Neural cell (in vitro differentiated cells): Measurements from ENCODE around the gene ARID3A. TPM values are rescaled to one million over a fixed set of nuclear protein-coding genes. Genes with fewer than 3 reads are reported as not detected.

ENCODE experiments used
- H2AFZ ChIP-seq: fragments of 200-600, 300-800 bp; sonication (generic), shearing (Covaris generic); 2 replicates; pipeline ENCODE4 v1.6.0; 2014; ENCODE audit warnings: low read depth, mild to moderate bottlenecking, antibody characterized with exemption, low read length, moderate library complexity
- H3F3A ChIP-seq: fragments of 200-600 bp; shearing (Covaris generic); 2 replicates; pipeline ENCODE4 v1.6.1; 2016; ENCODE audit warnings: mild to moderate bottlenecking, moderate library complexity, mixed read lengths, antibody characterized with exemption, low read length; ENCODE audit not compliant: insufficient read depth, poor library complexity, severe bottlenecking
- H3K27ac ChIP-seq: fragments of 200-600, 300-800 bp; sonication (generic), shearing (Covaris generic); 2 replicates; pipeline ENCODE4 v1.5.1; 2014; ENCODE audit warnings: mild to moderate bottlenecking, low read length, moderate library complexity
- H3K27me3 ChIP-seq: fragments of 300-800, 200-600 bp; sonication (generic), shearing (Covaris generic); 2 replicates; pipeline ENCODE4 v1.6.0; 2014; ENCODE audit warnings: mild to moderate bottlenecking, low read depth, low read length, moderate library complexity; ENCODE audit not compliant: insufficient read depth
- H3K36me3 ChIP-seq: fragments of 300-800, 200-600 bp; sonication (generic), shearing (Covaris generic); 2 replicates; pipeline ENCODE4 v1.5.1; 2014; ENCODE audit warnings: mild to moderate bottlenecking, antibody characterized with exemption, low read length, moderate library complexity; ENCODE audit not compliant: insufficient read depth
- H3K4me2 ChIP-seq: fragments of 300-800, 200-600 bp; sonication (generic), shearing (Covaris generic); 2 replicates; pipeline ENCODE4 v1.6.0; 2014; ENCODE audit warnings: mild to moderate bottlenecking, low read length
- H3K4me3 ChIP-seq: fragments of 300-800, 200-600 bp; sonication (generic), shearing (Covaris generic); 2 replicates; pipeline ENCODE4 v1.5.1; 2014; ENCODE audit warnings: mild to moderate bottlenecking, low read length, moderate library complexity
- H3K79me2 ChIP-seq: fragments of 200-600 bp; shearing (Covaris generic); replicated peaks from 2 replicates; pipeline ENCODE4 v1.6.0; 2014; ENCODE audit warnings: mild to moderate bottlenecking, low read length, moderate library complexity; ENCODE audit not compliant: insufficient read depth
- H3K9ac ChIP-seq: fragments of 300-800, 200-600 bp; sonication (generic), shearing (Covaris generic); 2 replicates; pipeline ENCODE4 v1.6.1; 2016; ENCODE audit warnings: mild to moderate bottlenecking, low read length, mixed read lengths
- H3K9me2 ChIP-seq: fragments of 200-600 bp; shearing (Covaris generic); 2 replicates; pipeline ENCODE4 v1.6.1; 2016; ENCODE audit warnings: mild to moderate bottlenecking, low read length, mixed read lengths; ENCODE audit not compliant: insufficient read depth
- H3K9me3 ChIP-seq: fragments of 200-600, 300-800 bp; sonication (generic), shearing (Covaris generic); 2 replicates; pipeline ENCODE4 v1.6.1; 2016; ENCODE audit warnings: mild to moderate bottlenecking, mixed run types, low read length, moderate library complexity, mixed read lengths
- H4K20me1 ChIP-seq: fragments of 200-600 bp; shearing (Covaris generic); 2 replicates; pipeline ENCODE4 v1.6.1; 2016; ENCODE audit warnings: mild to moderate bottlenecking, mixed run types; ENCODE audit not compliant: insufficient read depth
- CTCF ChIP-seq: fragments of 450-650 bp; IDR thresholded peaks from 2 replicates; pipeline ENCODE4 v1.5.1; 2014; ENCODE audit warnings: antibody characterized with exemption, mild to moderate bottlenecking, moderate library complexity; ENCODE audit not compliant: poor library complexity, severe bottlenecking
- EP300 ChIP-seq: fragments of 450-650 bp; conservative IDR thresholded peaks from 2 replicates; pipeline ENCODE4 v1.6.1; 2014; ENCODE audit warnings: antibody characterized with exemption, mild to moderate bottlenecking, moderate library complexity; ENCODE audit not compliant: poor library complexity, severe bottlenecking
- EZH2 ChIP-seq: fragments of 200-600, 300-800 bp; shearing (Covaris generic), sonication (generic); IDR thresholded peaks from 2 replicates; pipeline ENCODE4 v1.6.1; 2014; ENCODE audit warnings: antibody characterized with exemption, low read length, borderline replicate concordance, mild to moderate bottlenecking; ENCODE audit not compliant: insufficient read depth, poor library complexity, severe bottlenecking
- MXI1 ChIP-seq: fragments of 450-650 bp; conservative IDR thresholded peaks from 2 replicates; pipeline ENCODE4 v1.6.1; 2014; ENCODE audit warnings: antibody characterized with exemption, mild to moderate bottlenecking; ENCODE audit not compliant: poor library complexity, severe bottlenecking
- POLR2AphosphoS5 ChIP-seq: IDR thresholded peaks from 2 replicates; pipeline ENCODE4 v1.6.1; 2012
- RAD21 ChIP-seq: fragments of 450-650 bp; conservative IDR thresholded peaks from 2 replicates; pipeline ENCODE4 v1.6.1; 2014; ENCODE audit warnings: antibody characterized with exemption, mild to moderate bottlenecking, moderate library complexity
- REST ChIP-seq: IDR thresholded peaks from 2 replicates; pipeline ENCODE4 v1.6.1; 2012; ENCODE audit warnings: borderline replicate concordance
- SMC3 ChIP-seq: fragments of 450-650 bp; conservative IDR thresholded peaks from 2 replicates; pipeline ENCODE4 v1.6.1; 2014; ENCODE audit warnings: antibody characterized with exemption, mild to moderate bottlenecking, moderate library complexity; ENCODE audit not compliant: poor library complexity
- TAF1 ChIP-seq: IDR thresholded peaks from 2 replicates; pipeline ENCODE4 v1.6.1; 2012; ENCODE audit warnings: low read depth
- polyA plus RNA-seq: library from polyadenylated mRNA; depleted of rRNA; stranded (reverse); fragments of >200 nt; gene quantifications from 2 replicates; pipeline ENCODE4 v1.2.3, GENCODE V29; 2014

The ARID3A gene
- polyA plus RNA-seq, 1 donor from 2014 or later: 11.4 TPM

GRCh38 chr19:900302-901111, 25.3 kb upstream of the ARID3A start:
- H2AFZ ChIP-seq: no peak overlapping the region
- H3K4me3 ChIP-seq: no peak overlapping the region
- no peaks in the 10 kb centered on the region for H3K27me3 ChIP-seq
- no peaks in the 10 kb centered on the region for H3K79me2 ChIP-seq
- H3K9ac ChIP-seq: no peak overlapping the region
- H3K36me3 ChIP-seq: no peaks in the 10 kb centered on the region
- H3K4me2 ChIP-seq: no peak overlapping the region
- H3F3A ChIP-seq: no peaks in the 10 kb centered on the region
- H3K27ac ChIP-seq: no peak overlapping the region
- no peaks in the 10 kb centered on the region for H4K20me1 ChIP-seq
- no peak for TF ChIP-seq EP300
- TF ChIP-seq REST: no peak
- TF ChIP-seq TAF1: no peak
- TF ChIP-seq POLR2AphosphoS5: no peak
- no peak for TF ChIP-seq EZH2
- TF ChIP-seq MXI1: no peak
- no peak for TF ChIP-seq CTCF
- TF ChIP-seq RAD21: no peak
- no peak for TF ChIP-seq SMC3
- H3K9me2 ChIP-seq: no peaks in the 10 kb centered on the region
- H3K9me3 ChIP-seq: no peaks in the 10 kb centered on the region

- no peaks in the 10 kb centered on the region for H4K20me1 ChIP-seq
- H3K36me3 ChIP-seq: no peaks in the 10 kb centered on the region
- no peak overlapping the region for H3K9ac ChIP-seq
- no peak overlapping the region for H2AFZ ChIP-seq
- no peak overlapping the region for H3K27ac ChIP-seq
- H3K9me2 ChIP-seq: no peaks in the 10 kb centered on the region
- no peaks in the 10 kb centered on the region for H3F3A ChIP-seq
- no peaks in the 10 kb centered on the region for H3K9me3 ChIP-seq
- no peak overlapping the region for H3K4me2 ChIP-seq
- TF ChIP-seq POLR2AphosphoS5: no peak
- TF ChIP-seq TAF1: no peak
- no peak for TF ChIP-seq CTCF
- no peak for TF ChIP-seq SMC3
- TF ChIP-seq MXI1: no peak
- no peak for TF ChIP-seq REST
- no peak for TF ChIP-seq EP300
- TF ChIP-seq EZH2: no peak
- no peak for TF ChIP-seq RAD21
- H3K27me3 ChIP-seq: no peaks in the 10 kb centered on the region
- no peaks in the 10 kb centered on the region for H3K79me2 ChIP-seq
- no peak overlapping the region for H3K4me3 ChIP-seq
Observed at GRCh38 chr19:901216-902092, 24.4 kb upstream of the ARID3A start.
